ENCODE data around the gene RIC1. TPM values are rescaled to one million over a fixed set of nuclear protein-coding genes. Genes with fewer than 3 reads are reported as not detected.
"Not testable (repeated sequence)": the region's sequence is repeated elsewhere in the genome, so short reads cannot be mapped to it uniquely, and the experiment has no call there.

The RIC1 gene
- total RNA-seq, 4 donors from 2014 or later = 34.0 to 153 (median 37.3) TPM

DNA sequence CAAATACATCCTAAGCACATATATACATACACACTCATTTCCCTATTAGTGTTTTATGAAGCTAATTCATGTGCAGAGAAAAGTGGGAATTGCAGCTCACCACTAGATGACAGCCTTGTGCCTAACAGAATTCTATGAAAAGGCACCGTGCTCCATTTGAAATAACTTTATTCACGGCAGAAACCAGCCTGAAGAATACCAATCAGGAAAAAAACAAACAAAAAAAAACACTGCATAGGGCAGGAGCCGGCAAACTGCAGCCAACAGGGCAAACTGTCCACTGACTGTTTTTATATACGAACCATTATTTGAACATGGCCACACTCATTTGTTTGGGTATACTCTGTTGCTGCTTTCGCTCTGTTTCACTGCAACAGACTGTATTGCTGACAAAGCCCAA, 170.4 kb downstream of the RIC1 start:
- intact Hi-C loops (cut with DNase I; ENCODE audit: low total_unique reads) = no loop called here
- in situ Hi-C loops (cut with MboI; ENCODE audit: low sequenced_read_pairs in 4 of 4) = no loop called here
- Histone ChIP-seq H3K27ac (no peak overlapping the region), H3K36me3 (peaks cover 0 to 31% of the 10 kb centered on the region in 2 donors), H3K9me3 (no peaks in the 10 kb centered on the region), H3K4me1 (peaks cover 5 to 12% of the 10 kb centered on the region in 2 donors), H3K4me3 (no peak overlapping the region), H3K27me3 (no peaks in the 10 kb centered on the region)
- DNase-seq (no peak), ATAC-seq (peak in 1 of 2 donors; percentile 35)
- TF ChIP-seq, protein P1, sequence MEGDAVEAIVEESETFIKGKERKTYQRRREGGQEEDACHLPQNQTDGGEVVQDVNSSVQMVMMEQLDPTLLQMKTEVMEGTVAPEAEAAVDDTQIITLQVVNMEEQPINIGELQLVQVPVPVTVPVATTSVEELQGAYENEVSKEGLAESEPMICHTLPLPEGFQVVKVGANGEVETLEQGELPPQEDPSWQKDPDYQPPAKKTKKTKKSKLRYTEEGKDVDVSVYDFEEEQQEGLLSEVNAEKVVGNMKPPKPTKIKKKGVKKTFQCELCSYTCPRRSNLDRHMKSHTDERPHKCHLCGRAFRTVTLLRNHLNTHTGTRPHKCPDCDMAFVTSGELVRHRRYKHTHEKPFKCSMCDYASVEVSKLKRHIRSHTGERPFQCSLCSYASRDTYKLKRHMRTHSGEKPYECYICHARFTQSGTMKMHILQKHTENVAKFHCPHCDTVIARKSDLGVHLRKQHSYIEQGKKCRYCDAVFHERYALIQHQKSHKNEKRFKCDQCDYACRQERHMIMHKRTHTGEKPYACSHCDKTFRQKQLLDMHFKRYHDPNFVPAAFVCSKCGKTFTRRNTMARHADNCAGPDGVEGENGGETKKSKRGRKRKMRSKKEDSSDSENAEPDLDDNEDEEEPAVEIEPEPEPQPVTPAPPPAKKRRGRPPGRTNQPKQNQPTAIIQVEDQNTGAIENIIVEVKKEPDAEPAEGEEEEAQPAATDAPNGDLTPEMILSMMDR (IDR thresholded peaks at IDR 0.05 in 4 of 5, conservative IDR thresholded peaks at IDR 0.05 in 1 of 5) = no peak
- no peak for TF ChIP-seq POLR2A (IDR thresholded peaks at IDR 0.05)

DNA sequence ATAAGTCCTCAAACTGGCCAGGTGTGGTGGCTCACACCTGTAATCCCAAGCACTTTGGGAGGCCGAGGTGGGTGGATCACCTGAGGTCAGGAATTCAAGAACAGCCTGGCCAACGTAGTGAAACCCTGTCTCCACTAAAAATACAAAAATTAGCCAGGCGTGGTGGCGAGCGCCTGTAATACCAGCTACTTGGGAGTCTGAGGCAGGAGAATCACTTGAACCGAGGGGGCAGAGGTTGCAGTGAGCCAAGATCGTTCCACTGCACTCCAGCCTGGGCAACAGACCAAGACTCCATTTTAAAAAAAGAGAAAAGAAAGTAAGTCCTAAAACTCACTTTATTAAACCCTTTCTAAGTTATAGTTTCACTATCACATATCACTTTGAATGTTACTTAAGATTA, 171.5 kb downstream of the RIC1 start:
- ATAC-seq; H3K4me3 ChIP-seq; intact Hi-C loops (cut with DNase I; ENCODE audit: low total_unique reads); H3K27me3 ChIP-seq; H3K9me3 ChIP-seq; DNase-seq; H3K27ac ChIP-seq: not testable (repeated sequence)
- Histone ChIP-seq H3K4me1 (peaks cover 5 to 12% of the 10 kb centered on the region in 2 donors), H3K36me3 (peaks cover 0 to 31% of the 10 kb centered on the region in 2 donors)
- in situ Hi-C loops (cut with MboI; ENCODE audit: low sequenced_read_pairs in 4 of 4) = loop anchor here in 1 of 4 donors (25.0 kb wide), 1 partner anchor 112 kb away; no protein-coding TSS in a partner anchor

- TF ChIP-seq, protein P1 (IDR thresholded peaks at IDR 0.05 in 4 of 5, conservative IDR thresholded peaks at IDR 0.05 in 1 of 5) = no peak
- TF ChIP-seq POLR2A (IDR thresholded peaks at IDR 0.05) = no peak
- no peak for DNase-seq
- peaks cover 0 to 30% of the 10 kb centered on the region in 2 donors for H3K36me3 ChIP-seq
- peaks cover 5 to 12% of the 10 kb centered on the region in 2 donors for H3K4me1 ChIP-seq
- H3K27ac ChIP-seq = no peak overlapping the region
- ATAC-seq = no peak
- H3K4me3 ChIP-seq = no peak overlapping the region
- no peaks in the 10 kb centered on the region for H3K9me3 ChIP-seq
- in situ Hi-C loops (cut with MboI; ENCODE audit: low sequenced_read_pairs in 4 of 4) (loop anchor here in 1 of 4 donors (25.0 kb wide), 1 partner anchor 111 kb away; no protein-coding TSS in a partner anchor), intact Hi-C loops (cut with DNase I; ENCODE audit: low total_unique reads) (no loop called here)
- no peaks in the 10 kb centered on the region for H3K27me3 ChIP-seq
Measured at GRCh38 chr9:5800969-5801738, 172.2 kb downstream of the RIC1 start.

GRCh38 chr9:5801739-5802113, 172.8 kb downstream of the RIC1 start:
- H3K4me1 ChIP-seq = peaks cover 5 to 12% of the 10 kb centered on the region in 2 donors
- H3K9me3 ChIP-seq = no peaks in the 10 kb centered on the region
- in situ Hi-C loops (cut with MboI; ENCODE audit: low sequenced_read_pairs in 4 of 4) = loop anchor here in 1 of 4 donors (25.0 kb wide), 1 partner anchor 111 kb away; no protein-coding TSS in a partner anchor
- no peak overlapping the region for H3K4me3 ChIP-seq
- no peak overlapping the region for H3K27ac ChIP-seq
- H3K27me3 ChIP-seq = no peaks in the 10 kb centered on the region
- no peak for ATAC-seq
- peaks cover 0 to 24% of the 10 kb centered on the region in 2 donors for H3K36me3 ChIP-seq
- no peak for DNase-seq
- no peak for TF ChIP-seq POLR2A (IDR thresholded peaks at IDR 0.05)
- TF ChIP-seq, protein P1 (IDR thresholded peaks at IDR 0.05 in 4 of 5, conservative IDR thresholded peaks at IDR 0.05 in 1 of 5) = no peak
- intact Hi-C loops (cut with DNase I; ENCODE audit: low total_unique reads) = no loop called here

- Histone ChIP-seq H3K4me3 (no peak overlapping the region), H3K27me3 (no peaks in the 10 kb centered on the region), H3K4me1 (peaks cover 5 to 7% of the 10 kb centered on the region in 2 donors), H3K9me3 (no peaks in the 10 kb centered on the region), H3K36me3 (peaks cover 0 to 6% of the 10 kb centered on the region in 2 donors), H3K27ac (no peak overlapping the region)
- ATAC-seq (no peak), DNase-seq (no peak)
- intact Hi-C loops (cut with DNase I; ENCODE audit: low total_unique reads) = no loop called here
- TF ChIP-seq POLR2A (IDR thresholded peaks at IDR 0.05) = no peak
- TF ChIP-seq, protein P1 (IDR thresholded peaks at IDR 0.05 in 4 of 5, conservative IDR thresholded peaks at IDR 0.05 in 1 of 5) = no peak
- in situ Hi-C loops (cut with MboI; ENCODE audit: low sequenced_read_pairs in 4 of 4) = loop anchor here in 1 of 4 donors (25.0 kb wide), 1 partner anchor 107 kb away; no protein-coding TSS in a partner anchor
Measured at GRCh38 chr9:5805478-5805877, 176.6 kb downstream of the RIC1 start.
